GM19455 (cell line): ENCODE measurements around the gene NUP98.
A peak's percentile ranks its signal among the peaks of the same experiment; 100 is the strongest.
"Not testable (repeated sequence)": the region's sequence is repeated elsewhere in the genome, so short reads cannot be mapped to it uniquely, and the experiment has no call there.

Experiments
- ATAC-seq: cut with Tn5 transposase; IDR thresholded peaks from one replicate; pipeline ENCODE4 v1.9.1; 2021; ENCODE audit not compliant: unreplicated experiment

Gene NUP98

GRCh38 chr11:3802011-3802790 lies 4.8 kb upstream of the NUP98 start:
- ATAC-seq: no peak

GRCh38 chr11:3799873-3800272 lies 2.5 kb upstream of the NUP98 start:
- ATAC-seq: no peak

- no peak for ATAC-seq
Observed at GRCh38 chr11:3799143-3799542, 1.8 kb upstream of the NUP98 start.

- peak; percentile 40 for ATAC-seq
Observed at GRCh38 chr11:3796801-3797328, 489 bp downstream of the NUP98 start.

GRCh38 chr11:3796346-3796745 lies 1.0 kb downstream of the NUP98 start:
- ATAC-seq: no peak

- ATAC-seq: no peak
Observed at GRCh38 chr11:3796002-3796311, 1.4 kb downstream of the NUP98 start.

GRCh38 chr11:3795131-3796001 lies 2.0 kb downstream of the NUP98 start:
- ATAC-seq: no peak

GRCh38 chr11:3794387-3794786 lies 3.0 kb downstream of the NUP98 start:
- ATAC-seq: not testable (repeated sequence)

GRCh38 chr11:3786781-3787428 lies 10.4 kb downstream of the NUP98 start:
- no peak for ATAC-seq

- no peak for ATAC-seq
Observed at GRCh38 chr11:3783611-3784010, 13.7 kb downstream of the NUP98 start.

GRCh38 chr11:3782963-3783362 lies 14.4 kb downstream of the NUP98 start:
- no peak for ATAC-seq

- ATAC-seq: no peak
Observed at GRCh38 chr11:3781423-3781822, 15.9 kb downstream of the NUP98 start.

GRCh38 chr11:3775736-3776406 lies 21.5 kb downstream of the NUP98 start:
- ATAC-seq: no peak

GRCh38 chr11:3773180-3773579 lies 24.2 kb downstream of the NUP98 start:
- ATAC-seq: no peak

- ATAC-seq: no peak
Observed at GRCh38 chr11:3767536-3767935, 29.8 kb downstream of the NUP98 start.

GRCh38 chr11:3766836-3767235 lies 30.5 kb downstream of the NUP98 start:
- not testable (repeated sequence) for ATAC-seq

GRCh38 chr11:3764266-3764665 lies 33.1 kb downstream of the NUP98 start:
- ATAC-seq: no peak

GRCh38 chr11:3755151-3755550 lies 42.2 kb downstream of the NUP98 start:
- no peak for ATAC-seq

- ATAC-seq: no peak
Observed at GRCh38 chr11:3753110-3753509, 44.2 kb downstream of the NUP98 start.

GRCh38 chr11:3747704-3748103 lies 49.6 kb downstream of the NUP98 start:
- ATAC-seq: no peak

- no peak for ATAC-seq
Observed at GRCh38 chr11:3745161-3745560, 52.2 kb downstream of the NUP98 start.
